HepG2 (cell line): Measurements from ENCODE around the gene ABCF1. TPM values are rescaled to one million over a fixed set of nuclear protein-coding genes. Genes with fewer than 3 reads are reported as not detected.
A peak's percentile ranks its signal among the peaks of the same experiment; 100 is the strongest.

ENCODE experiments used
- ARNT ChIP-seq: fragments of 450-650 bp; IDR thresholded peaks from 2 replicates; pipeline ENCODE4 v1.6.1; 2017
- ATF6 ChIP-seq: sonication (generic); formaldehyde crosslinking; conservative IDR thresholded peaks from 2 replicates; pipeline ENCODE4 v1.4.0; 2020; ENCODE audit warnings: missing genetic modification reagents
- MATR3 ChIP-seq: sonication (generic); formaldehyde crosslinking; IDR thresholded peaks from 2 replicates; pipeline ENCODE4 v1.4.0; 2020; ENCODE audit warnings: missing genetic modification reagents
- MTERF4 ChIP-seq: sonication (generic); formaldehyde crosslinking; IDR thresholded peaks from 2 replicates; pipeline ENCODE4 v1.8.0; 2023; ENCODE audit warnings: mild to moderate bottlenecking, missing genetic modification reagents
- RARG ChIP-seq: sonication (generic); formaldehyde crosslinking; IDR thresholded peaks from 2 replicates; pipeline ENCODE4 v1.4.0; 2020; ENCODE audit warnings: low read depth, mild to moderate bottlenecking, missing genetic modification reagents
- SNRNP70 ChIP-seq: fragments of 200-400 bp; formaldehyde crosslinking; IDR thresholded peaks from 2 replicates; pipeline ENCODE4 v1.6.1; 2017; ENCODE audit warnings: mild to moderate bottlenecking, low read depth, low read length, moderate library complexity
- ZBTB37 ChIP-seq: sonication (generic); formaldehyde crosslinking; IDR thresholded peaks from 2 replicates; pipeline ENCODE4 v1.4.0; 2020; ENCODE audit warnings: mild to moderate bottlenecking, missing genetic modification reagents
- ZBTB39 ChIP-seq: sonication (generic); formaldehyde crosslinking; IDR thresholded peaks from 2 replicates; pipeline ENCODE4 v1.5.0; 2020; ENCODE audit warnings: missing genetic modification reagents
- ZFX ChIP-seq: sonication (generic); formaldehyde crosslinking; IDR thresholded peaks from 2 replicates; pipeline ENCODE4 v1.4.0; 2020; ENCODE audit warnings: mild to moderate bottlenecking, low read depth, missing genetic modification reagents, moderate library complexity
- ZNF160 ChIP-seq: sonication (generic); formaldehyde crosslinking; IDR thresholded peaks from 2 replicates; pipeline ENCODE4 v1.8.0; 2022; ENCODE audit warnings: mild to moderate bottlenecking, inconsistent platforms, missing genetic modification reagents
- ZNF263 ChIP-seq: sonication (generic); formaldehyde crosslinking; IDR thresholded peaks from 2 replicates; pipeline ENCODE4 v1.4.0; 2020; ENCODE audit warnings: missing genetic modification reagents
- ZNF317 ChIP-seq: sonication (generic); formaldehyde crosslinking; IDR thresholded peaks from 2 replicates; pipeline ENCODE4 v1.5.0; 2020; ENCODE audit warnings: mild to moderate bottlenecking, missing genetic modification reagents
- ZNF549 ChIP-seq: sonication (generic); formaldehyde crosslinking; IDR thresholded peaks from 2 replicates; pipeline ENCODE4 v1.5.0; 2020; ENCODE audit warnings: missing genetic modification reagents
- ZNF724P ChIP-seq: sonication (generic); formaldehyde crosslinking; IDR thresholded peaks from 2 replicates; pipeline ENCODE4 v1.8.0; 2022; ENCODE audit warnings: missing genetic modification reagents, borderline replicate concordance
- polyA plus RNA-seq, 8 experiments: library from polyadenylated mRNA; depleted of rRNA in 3 of 8; stranded (reverse) in 7 of 8; unstranded in 1 of 8; fragments of >200 nt; fragmentation: Illumina TruSeq in 4 of 8; extraction: Trizol in 4 of 8; gene quantifications; 2 replicates each; pipeline versions ENCODE4 v1.2.1 to v1.2.3, GENCODE V29; 2011 to 2016; ENCODE audit warnings: low read depth in 4 of 8, missing spikeins in 1 of 8, mixed read lengths in 1 of 8; ENCODE audit not compliant: insufficient read depth in 1 of 8
- total RNA-seq, 5 experiments: library from RNA; depleted of rRNA; stranded (reverse); fragments of >200 nt; fragmentation: Illumina TruSeq; extraction: Trizol; gene quantifications; 2 replicates each; pipeline ENCODE4 v1.2.3, GENCODE V29; 2016; ENCODE audit warnings: low read depth in 1 of 5
- TF ChIP-seq, protein P1 (sequence below): sonication (generic); formaldehyde crosslinking; IDR thresholded peaks from 2 replicates; pipeline ENCODE4 v1.4.0; 2020; ENCODE audit warnings: missing genetic modification reagents
- TF ChIP-seq, protein P2 (sequence below): sonication (generic); formaldehyde crosslinking; conservative IDR thresholded peaks from 2 replicates; pipeline ENCODE4 v1.8.1; 2023; ENCODE audit warnings: missing genetic modification reagents
- TF ChIP-seq, protein P3 (sequence below): sonication (generic); formaldehyde crosslinking; IDR thresholded peaks from 2 replicates; pipeline ENCODE4 v1.8.1; 2022; ENCODE audit warnings: low read depth, mild to moderate bottlenecking, missing genetic modification reagents
- TF ChIP-seq, protein P4 (sequence below): IDR thresholded peaks from 2 replicates; pipeline ENCODE4 v1.6.1; 2016; ENCODE audit warnings: missing genetic modification reagents, missing compliant biosample characterization

The ABCF1 gene
- total and polyA plus RNA-seq, 2 of the 13 experiments (the other 11 are each of a cell fraction or from before 2014, with no cell fraction given), result 25.4 to 98.9 TPM

- TF ChIP-seq ATF6 (CRISPR knock-in tag) (no peak), ZNF160 (no peak), ZNF724P (CRISPR knock-in tag) (no peak), ZNF317 (peak; percentile 56; the same call in 1 of the 2 replicates), ZFX (CRISPR knock-in tag) (peak; percentile 15; the same call in 1 of the 2 replicates), ZBTB39 (CRISPR knock-in tag) (no peak), RARG (no peak; the same call in 1 of the 2 replicates), ZNF549 (CRISPR knock-in tag) (no peak), MATR3 (CRISPR knock-in tag) (no peak), ARNT (no peak), MTERF4 (CRISPR knock-in tag) (no peak), ZBTB37 (CRISPR knock-in tag) (no peak), SNRNP70 (no peak), ZNF263 (CRISPR knock-in tag) (no peak)
- TF ChIP-seq, protein P1, sequence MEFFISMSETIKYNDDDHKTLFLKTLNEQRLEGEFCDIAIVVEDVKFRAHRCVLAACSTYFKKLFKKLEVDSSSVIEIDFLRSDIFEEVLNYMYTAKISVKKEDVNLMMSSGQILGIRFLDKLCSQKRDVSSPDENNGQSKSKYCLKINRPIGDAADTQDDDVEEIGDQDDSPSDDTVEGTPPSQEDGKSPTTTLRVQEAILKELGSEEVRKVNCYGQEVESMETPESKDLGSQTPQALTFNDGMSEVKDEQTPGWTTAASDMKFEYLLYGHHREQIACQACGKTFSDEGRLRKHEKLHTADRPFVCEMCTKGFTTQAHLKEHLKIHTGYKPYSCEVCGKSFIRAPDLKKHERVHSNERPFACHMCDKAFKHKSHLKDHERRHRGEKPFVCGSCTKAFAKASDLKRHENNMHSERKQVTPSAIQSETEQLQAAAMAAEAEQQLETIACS (CRISPR knock-in tag), result no peak
- TF ChIP-seq, protein P2, sequence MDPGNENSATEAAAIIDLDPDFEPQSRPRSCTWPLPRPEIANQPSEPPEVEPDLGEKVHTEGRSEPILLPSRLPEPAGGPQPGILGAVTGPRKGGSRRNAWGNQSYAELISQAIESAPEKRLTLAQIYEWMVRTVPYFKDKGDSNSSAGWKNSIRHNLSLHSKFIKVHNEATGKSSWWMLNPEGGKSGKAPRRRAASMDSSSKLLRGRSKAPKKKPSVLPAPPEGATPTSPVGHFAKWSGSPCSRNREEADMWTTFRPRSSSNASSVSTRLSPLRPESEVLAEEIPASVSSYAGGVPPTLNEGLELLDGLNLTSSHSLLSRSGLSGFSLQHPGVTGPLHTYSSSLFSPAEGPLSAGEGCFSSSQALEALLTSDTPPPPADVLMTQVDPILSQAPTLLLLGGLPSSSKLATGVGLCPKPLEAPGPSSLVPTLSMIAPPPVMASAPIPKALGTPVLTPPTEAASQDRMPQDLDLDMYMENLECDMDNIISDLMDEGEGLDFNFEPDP (CRISPR knock-in tag), result no peak
- TF ChIP-seq, protein P3, sequence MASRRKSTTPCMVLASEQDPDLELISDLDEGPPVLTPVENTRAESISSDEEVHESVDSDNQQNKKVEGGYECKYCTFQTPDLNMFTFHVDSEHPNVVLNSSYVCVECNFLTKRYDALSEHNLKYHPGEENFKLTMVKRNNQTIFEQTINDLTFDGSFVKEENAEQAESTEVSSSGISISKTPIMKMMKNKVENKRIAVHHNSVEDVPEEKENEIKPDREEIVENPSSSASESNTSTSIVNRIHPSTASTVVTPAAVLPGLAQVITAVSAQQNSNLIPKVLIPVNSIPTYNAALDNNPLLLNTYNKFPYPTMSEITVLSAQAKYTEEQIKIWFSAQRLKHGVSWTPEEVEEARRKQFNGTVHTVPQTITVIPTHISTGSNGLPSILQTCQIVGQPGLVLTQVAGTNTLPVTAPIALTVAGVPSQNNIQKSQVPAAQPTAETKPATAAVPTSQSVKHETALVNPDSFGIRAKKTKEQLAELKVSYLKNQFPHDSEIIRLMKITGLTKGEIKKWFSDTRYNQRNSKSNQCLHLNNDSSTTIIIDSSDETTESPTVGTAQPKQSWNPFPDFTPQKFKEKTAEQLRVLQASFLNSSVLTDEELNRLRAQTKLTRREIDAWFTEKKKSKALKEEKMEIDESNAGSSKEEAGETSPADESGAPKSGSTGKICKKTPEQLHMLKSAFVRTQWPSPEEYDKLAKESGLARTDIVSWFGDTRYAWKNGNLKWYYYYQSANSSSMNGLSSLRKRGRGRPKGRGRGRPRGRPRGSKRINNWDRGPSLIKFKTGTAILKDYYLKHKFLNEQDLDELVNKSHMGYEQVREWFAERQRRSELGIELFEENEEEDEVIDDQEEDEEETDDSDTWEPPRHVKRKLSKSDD, result peak; percentile 20; the same call in 1 of the 2 replicates
- TF ChIP-seq, protein P4, sequence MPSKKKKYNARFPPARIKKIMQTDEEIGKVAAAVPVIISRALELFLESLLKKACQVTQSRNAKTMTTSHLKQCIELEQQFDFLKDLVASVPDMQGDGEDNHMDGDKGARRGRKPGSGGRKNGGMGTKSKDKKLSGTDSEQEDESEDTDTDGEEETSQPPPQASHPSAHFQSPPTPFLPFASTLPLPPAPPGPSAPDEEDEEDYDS (CRISPR knock-in tag), result peak; percentile 93
These were observed 43.6 kb downstream of the ABCF1 start (continued) for GRCh38 chr6:30614843-30615218.
